Activated effector memory CD4-positive, alpha-beta T cell treated with anti-CD3 and anti-CD28 coated beads, Interleukin-2, amount 50 U/mL, for 16 hours (primary cell): ENCODE data around the gene LCE5A.
"Not testable (repeated sequence)": the region's sequence is repeated elsewhere in the genome, so short reads cannot be mapped to it uniquely, and the experiment has no call there.

ENCODE experiments used
- DNase-seq: peaks from one replicate; pipeline ENCODE4 v3.0.0-alpha.2; 2020

The LCE5A gene, protein sequence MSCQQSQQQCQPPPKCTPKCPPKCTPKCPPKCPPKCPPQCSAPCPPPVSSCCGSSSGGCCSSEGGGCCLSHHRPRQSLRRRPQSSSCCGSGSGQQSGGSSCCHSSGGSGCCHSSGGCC

DNA sequence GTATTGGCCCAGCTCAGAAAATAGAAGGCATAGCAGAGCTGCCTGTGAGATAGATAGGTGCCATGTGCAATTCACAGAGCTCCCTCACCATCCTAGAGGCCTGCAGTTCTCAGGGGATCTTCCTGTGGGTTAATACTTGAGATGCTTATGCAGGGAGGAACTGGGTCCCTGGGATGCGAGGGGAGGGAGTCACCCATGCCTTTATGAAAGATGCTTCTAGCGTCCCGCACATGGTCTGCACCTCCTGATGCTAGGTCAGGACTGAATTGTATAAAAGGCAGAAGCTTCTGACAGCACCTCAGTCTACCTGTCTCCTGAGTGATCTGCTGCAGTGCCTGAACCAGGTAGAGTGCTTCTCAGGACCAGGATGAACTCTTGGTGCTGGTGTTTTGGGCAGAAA lies at the start of gene LCE5A:
TSS of gene LCE5A (plus strand) at position 301 of the 400 bp plus-strand sequence. CDS start 732 bp downstream, outside the sequence.
- DNase-seq: no peak

DNA sequence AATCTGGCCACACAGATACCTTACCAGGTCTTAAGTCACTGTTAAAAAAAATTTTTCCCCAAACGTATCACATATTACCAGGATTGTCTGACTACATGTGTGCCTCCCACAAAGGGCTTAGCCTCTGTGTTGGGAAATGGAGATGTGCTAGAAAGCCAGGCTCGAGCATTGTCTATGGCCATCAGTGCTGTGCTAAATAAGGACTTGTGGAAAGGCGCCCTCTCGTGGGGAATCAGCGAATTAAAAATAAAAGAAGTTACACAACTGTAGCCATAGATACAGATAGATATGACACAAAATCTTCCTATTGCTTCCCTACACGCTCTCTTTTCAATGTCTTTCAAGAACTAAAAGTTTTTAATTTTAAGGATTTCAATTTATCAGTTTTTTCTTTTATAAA lies 49.1 kb upstream of the LCE5A start:
- DNase-seq: peak; percentile 84

DNA sequence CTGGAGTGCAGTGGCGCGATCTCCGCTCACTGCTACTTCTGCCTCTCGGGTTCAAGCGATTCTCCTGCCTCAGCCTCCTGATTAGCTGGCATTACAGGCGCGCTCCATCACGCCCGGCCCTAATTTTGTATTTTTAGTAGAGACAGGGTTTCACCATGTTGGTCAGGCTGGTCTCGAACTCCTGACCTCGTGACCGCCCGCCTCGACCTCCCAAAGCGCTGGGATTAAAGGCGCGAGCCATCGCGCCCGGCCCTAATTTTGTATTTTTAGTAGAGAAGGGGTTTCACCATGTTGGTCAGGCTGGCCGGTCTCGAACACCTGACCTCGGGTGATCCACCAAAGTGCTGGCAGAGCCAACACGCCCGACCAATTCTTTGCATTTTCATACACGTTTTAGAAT lies 48.0 kb upstream of the LCE5A start:
- no peak for DNase-seq

DNA sequence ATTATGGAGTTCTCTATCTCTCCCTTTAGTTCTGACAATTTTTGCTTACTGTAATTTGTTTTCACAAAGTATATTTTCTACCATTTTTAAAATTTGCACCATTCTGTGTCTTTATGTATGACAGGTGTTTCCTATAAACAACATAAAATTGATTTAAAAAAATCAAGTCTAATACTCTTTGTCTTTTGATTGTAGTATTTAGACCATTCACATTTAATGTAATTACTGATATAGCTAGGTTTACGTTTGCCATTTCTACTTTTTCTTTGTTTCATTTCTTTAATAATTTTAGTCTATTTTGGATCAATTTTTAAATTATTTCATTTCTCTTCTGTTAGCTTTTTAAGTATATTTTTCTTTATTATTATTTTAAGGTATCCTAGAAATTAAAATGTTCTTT lies 44.4 kb upstream of the LCE5A start:
- DNase-seq: no peak

DNA sequence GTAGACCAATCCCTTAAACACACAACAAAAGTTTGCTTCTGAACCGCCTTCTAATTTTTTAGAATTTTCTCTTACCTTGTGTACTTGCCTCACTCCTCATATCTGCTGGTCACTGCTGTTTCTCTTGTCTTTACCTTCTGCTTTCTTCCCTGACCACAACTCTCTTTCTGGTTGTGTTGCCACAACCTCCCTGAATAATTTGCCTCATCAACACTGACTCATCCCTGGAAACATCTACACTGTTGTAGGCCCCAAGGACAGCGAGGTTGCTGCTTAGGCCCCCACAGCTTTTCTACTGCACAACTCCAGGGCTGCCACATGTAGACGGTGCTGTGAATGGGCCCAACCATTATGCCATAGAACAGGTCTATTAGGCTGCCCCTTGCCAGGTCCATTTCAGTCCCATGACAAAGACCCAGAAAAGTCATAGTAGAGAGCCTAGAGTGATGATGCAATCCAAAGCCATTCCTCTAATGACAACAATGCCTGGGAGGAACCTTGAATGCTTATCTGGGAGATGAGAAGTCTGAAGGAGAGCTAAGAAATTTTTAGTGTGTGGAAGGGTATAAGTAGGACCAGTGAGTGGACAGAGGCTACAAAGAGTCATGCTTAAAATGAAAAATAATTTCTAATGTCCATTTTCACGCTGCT lies 36.6 kb upstream of the LCE5A start:
- DNase-seq: no peak

DNA sequence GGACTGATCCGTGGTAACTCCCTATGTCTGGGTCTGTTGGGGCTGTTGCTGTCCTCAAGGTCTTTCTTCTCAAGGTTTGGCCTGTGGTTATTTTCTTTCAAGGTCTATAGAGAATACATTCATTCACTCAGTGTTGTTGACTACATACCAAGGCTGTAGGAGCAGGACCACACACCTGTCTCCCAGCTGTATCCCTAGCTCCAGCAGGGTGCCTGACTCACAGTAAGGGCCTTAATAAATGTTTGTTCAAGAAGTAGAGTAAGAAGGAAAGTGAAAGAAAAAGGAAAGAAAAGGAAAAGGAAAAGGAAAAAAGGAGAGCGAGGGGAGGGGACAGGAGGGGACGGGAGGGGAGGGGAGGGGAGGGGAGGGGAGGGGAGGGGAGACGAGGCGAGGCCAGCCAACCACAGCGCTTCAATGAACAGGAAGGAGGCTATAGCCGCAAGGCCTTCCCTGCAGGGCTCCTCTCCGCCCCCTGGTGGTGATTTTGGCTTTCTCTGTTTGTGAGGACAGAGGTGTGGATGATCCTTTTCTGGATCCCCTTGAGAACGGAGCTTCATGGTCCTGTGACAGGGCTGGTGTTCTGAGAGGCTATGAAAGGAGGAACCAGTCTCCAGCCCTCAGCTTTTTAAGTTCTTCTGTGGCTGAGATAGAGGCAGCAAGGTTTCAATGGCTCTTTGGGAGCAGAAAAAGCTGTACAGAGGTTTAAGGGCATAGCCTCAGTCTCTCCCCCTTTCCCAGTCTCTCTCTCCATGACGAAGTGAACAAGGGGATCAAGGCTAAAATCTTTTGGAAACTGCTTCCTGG lies 30.6 kb upstream of the LCE5A start:
- DNase-seq: peak; percentile 86

DNA sequence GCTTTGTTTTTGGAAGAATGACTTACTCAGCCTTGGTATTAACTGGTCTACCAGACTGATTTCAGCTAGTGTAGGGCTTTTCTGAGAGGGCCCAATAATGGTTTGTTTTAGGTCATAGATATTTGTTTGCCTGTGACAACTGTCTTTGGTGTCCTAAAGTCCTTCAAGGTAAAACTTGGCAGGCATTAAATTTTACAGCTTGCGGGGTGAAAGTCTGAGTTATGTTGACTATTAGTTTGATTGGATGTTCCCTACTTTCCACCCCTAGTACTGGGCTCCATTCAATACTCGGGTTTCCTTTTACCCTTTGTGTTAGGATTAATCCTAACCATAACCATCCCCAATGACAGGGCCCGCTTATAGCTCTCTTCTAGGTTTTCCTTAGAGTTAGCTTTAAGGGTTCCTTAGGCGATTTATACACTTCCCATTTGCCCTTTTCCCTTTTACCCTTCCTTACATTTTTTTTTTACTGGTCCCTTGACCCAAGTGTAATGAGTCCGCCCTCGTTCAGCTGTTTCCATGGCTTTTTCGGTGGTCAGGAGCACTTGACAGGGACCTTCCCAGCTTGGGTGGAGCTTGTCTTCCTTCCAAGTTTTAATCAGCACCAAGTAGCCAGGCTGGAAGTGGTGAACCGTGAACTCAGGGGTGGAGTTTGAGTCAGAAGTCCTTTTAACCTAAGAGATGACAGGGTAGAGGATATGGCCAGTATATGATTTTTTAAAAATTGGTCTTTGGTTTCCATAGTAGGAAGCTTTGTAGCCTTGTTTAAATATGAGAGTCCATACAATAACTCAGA lies 28.5 kb upstream of the LCE5A start:
- DNase-seq: no peak

DNA sequence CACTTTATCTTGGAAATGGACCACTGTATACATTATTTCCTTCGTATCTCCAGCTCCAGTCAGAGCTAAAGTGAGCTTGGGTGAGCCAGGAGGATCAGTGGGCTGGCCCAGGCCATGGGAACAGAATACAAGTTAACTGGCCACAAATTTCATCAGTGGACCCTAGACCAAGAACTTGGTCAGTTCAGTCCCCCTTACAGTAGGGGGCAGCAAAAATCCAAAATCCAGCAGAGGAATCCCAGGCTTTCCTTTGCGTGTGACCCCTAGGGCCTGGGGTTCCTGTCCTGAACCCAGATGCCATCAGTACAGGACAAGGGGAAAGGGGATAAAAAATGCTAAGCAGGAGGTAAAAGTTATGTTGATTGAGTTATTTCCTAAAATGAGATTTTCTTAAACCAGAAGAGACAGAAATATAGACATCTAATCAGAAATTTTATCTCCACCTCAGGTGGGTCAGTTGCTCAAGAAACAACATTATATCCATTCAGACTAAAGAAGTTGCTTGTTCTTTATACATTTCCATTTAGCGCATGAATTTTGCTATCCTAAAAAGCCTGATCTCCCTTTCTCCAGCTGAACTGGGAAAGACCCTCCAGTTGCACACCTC lies 24.1 kb upstream of the LCE5A start:
- DNase-seq: no peak

DNA sequence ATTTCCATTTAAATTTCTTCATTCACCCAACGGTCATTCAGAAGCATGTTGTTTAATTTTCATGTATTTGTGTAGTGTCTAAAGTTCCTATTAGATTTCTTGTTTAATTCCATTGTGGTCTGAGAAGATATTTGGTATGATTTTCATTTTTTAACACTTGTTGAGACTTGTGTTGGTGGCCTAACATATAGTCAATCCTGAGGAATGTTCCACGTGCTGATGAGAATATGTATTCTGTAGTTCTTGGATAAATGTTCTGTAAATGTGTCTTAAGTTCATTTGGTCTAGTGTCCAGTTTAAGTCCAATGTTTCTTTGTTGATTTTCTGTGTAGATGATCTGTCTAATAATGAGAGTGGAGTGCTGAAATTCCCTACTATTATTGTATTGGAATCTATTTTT lies 22.7 kb upstream of the LCE5A start:
- DNase-seq: no peak

DNA sequence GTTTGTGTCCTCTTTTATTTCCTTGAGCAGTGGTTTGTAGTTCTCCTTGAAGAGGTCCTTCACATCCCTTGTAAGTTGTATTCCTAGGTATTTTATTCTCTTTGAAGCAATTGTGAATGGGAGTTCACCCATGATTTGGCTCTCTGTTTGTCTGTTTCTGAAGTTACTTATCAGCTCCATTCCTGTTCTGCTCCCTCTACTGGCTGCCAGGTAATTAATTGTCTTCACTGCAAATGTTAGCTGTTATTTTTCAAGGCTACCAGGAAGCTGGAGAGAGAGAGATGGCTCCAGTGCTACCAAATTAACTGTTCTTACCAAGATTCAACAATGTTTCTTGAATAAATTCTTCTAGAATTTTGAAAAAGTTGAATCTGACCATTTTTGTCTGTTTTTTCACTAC lies 19.1 kb upstream of the LCE5A start:
- DNase-seq: not testable (repeated sequence)

DNA sequence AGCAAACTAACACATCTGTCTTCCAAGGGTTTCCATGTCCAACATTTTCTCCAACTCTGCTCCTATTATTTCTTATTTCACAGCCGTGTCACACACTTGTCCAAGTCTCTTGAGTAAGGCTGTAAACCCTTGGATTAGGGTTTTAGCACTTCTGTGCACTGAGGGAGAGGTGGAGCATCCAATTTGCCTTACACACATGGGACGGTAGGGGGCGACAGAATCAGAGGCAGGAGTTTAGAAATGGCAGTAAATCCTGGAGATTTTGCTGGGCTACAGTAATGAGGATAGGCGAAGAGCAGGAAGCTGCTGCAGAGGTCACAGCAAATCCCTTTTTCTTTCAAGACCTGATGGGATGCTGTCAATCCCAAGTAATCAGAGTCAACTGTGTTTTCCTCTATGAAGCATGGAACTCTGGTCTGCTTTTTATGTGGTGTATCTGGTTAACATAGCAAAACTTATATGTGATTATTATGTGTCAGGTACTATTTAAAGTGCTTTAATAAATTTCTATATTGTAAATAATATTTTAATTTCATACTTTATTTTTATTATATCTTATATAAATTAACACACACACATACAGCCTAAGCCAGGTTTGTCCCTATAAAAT lies 15.4 kb upstream of the LCE5A start:
- no peak for DNase-seq

DNA sequence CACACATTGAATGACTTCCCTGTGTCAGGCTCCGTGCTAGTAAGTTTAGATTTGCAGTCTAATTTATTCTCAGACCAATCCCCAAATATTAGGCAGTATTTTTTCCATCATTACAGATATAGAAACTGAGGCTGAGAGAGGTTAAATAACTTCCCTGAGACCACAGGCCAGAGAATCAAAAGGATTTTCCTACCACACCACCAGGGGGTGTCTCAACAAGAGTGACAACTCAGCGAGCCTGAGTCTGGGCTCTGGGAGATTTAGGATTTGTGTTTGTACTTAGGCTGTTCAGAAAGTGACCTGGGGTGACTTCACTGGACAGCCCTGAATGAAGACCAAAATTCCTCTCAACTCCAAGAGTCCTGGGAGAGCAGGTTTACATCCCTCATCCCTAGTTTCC lies 13.3 kb upstream of the LCE5A start:
- DNase-seq: no peak

DNA sequence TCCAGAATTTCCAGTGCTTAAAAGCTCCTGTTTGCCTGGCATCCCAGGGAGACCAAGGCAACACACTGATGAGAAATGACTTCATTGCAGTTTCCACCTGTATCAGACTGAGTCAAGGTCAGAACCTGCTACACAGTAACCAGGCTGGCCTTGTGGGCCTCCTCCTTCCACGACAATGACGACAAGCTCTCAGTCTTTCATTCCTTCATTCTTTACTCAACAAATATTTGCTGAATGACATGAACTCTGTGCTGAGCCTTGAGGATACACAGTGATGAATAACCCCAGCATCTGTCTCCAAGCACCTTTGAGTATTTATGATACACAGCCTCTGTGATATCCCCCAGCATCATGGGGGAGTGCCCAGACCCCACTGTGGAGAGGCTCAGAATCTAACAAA lies 8.9 kb upstream of the LCE5A start:
- no peak for DNase-seq

DNA sequence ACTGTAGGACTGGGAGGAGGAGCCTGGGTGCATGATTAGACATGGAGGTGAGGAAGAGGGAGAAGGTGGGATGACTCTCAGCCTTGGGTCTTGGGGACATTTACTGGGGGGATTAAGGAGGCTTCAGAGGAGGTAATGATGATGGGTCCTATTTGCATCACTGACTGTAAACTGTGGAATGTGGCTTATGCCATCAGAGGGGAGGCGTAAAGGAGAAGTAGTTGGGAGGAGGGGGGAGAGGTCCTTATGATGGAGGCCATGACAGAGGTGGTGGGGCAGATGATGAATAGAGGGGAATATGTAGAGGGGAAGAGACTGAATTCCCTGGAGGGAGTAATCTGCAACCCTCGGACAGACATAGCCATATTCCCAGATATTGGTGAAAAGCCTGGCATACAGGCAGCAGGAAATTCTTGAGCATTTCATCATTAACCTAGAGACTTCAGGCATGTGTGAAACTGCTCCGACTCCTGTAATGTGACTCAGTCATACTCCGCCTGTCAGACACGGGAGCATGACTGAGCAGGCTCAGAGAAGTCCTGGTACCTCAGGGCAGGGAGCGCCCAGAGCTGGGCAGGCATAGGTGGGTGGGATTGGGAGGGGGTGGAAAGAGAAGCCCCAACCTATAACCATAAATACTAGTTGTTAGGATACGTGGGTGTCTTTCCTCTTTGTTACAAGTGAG lies 8.0 kb upstream of the LCE5A start:
- DNase-seq: no peak

DNA sequence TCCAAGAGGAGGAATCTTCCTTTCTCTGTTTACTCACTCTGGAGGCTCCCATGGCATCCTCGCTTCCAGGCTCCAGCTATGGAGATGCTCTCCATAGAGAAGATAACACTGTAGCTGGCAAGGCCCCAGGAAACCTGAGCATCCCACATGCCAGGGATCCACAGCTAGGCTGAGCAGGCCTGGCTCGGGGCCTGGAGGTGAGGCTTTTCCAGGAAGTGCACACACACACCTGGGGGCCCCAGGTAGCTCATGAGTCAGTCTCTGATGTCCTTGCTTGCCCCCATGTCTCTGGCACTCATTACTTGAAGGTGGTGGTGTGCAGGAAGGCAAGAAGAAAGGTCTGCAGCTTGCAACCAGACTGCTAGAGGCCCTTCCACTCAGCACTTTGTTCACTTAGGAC lies 5.5 kb upstream of the LCE5A start:
- DNase-seq: no peak

DNA sequence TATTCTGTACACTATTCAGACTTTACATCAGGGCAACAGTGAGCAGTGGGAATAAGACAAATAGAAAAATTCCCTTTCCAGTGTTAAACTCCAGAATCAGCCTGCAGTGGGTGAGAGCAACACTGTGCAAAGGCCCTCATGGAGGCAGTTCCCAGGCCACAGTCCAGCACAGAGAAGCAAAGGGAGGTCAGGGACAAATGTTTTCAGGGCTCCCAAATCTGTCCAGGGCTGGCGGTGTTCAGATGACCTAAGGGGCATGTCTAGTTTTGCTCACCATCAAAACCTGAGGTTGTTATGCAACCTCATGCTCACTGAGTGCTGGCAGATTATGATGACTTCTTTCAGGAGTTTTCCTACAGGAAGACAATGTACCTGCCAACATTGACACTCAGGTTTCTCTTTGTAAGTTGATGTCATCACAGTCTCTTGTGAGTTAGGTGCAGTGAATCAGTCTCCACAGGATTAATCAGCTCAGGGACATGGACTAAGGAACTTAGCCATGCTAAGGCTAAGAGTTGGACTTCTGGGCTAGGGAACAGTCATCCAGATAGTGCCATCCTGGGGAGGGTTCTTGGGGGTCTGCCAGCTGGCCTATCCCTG lies 3.6 kb upstream of the LCE5A start:
- no peak for DNase-seq

DNA sequence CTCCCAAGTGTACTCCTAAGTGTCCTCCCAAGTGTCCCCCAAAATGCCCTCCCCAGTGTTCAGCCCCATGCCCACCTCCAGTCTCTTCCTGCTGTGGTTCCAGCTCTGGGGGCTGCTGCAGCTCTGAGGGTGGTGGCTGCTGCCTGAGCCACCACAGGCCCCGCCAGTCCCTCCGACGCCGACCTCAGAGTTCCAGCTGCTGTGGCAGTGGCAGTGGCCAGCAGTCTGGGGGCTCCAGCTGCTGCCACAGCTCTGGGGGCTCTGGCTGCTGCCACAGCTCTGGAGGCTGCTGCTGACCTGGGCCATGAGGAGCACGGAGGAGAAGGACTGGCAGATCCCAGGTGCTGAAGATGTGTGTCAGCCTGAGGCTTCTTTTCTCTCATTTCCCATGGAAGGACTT lies 993 bp downstream of the LCE5A start:
- DNase-seq: no peak

DNA sequence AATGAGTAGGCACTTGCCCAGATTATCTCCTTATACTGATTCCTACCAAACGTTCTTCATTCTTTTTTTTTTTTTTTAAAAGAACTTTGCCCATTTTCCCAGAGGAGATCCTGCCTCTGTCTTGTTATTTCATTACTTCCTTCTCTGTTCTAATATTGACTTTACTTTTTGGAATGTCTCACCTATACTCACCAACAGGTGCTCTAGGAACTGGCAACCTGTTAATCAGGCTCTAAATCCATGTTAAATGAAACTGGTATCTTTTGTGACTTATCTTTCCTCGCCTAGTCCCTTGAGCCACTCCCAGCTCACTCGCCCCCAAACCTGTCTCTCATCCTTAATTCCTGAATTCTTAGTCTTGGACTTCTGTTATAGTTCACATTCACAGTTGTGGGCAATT lies 2.5 kb downstream of the LCE5A start:
- no peak for DNase-seq

DNA sequence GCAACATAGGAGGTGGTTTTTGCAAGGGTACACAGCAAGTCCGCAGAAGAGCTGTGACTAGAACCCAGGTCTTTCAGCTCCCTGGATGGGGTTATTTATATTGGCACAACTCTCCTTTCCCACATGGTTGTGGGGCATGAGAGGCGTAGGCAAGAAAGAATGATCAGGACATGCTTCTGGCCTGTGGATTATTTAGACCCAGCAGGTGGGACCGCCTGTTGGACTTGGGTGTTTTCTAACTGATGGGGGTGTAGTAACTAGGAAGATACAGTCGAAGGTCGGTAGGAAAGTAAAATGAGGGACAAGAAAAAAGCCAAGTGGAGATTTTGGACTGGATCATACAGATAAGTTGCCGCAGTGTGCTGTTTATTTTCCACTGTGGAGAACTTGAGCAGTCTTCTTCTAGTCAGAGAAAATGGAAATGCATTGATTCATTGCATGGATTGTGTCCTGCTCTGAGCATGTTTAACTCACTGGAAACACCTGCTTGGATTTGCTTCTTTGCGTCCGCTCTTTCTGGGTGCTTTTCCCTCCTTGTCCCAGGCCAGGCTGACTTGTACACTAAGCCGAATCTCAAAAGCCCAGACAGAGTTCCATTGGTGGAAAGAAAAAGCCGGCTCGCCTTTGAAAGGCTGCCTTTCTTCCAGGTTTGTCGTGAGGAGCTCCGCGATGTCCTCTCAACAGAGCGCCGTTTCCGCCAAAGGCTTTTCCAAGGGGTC lies 4.3 kb downstream of the LCE5A start:
- DNase-seq: no peak

DNA sequence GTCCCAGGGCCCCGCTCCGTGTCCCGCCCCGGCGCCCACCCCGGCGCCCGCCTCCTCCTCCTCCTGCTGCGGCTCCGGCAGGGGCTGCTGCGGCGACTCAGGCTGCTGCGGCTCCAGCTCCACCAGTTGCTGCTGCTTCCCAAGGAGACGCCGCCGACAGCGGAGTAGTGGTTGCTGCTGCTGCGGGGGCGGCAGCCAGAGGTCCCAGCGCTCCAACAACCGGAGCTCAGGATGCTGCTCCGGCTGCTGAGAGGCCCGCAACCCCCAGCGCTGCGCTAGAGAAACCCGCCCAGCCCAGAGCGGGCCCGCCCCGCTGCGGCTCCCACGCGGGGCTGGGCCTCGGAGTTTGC lies 4.8 kb downstream of the LCE5A start:
- DNase-seq: no peak

DNA sequence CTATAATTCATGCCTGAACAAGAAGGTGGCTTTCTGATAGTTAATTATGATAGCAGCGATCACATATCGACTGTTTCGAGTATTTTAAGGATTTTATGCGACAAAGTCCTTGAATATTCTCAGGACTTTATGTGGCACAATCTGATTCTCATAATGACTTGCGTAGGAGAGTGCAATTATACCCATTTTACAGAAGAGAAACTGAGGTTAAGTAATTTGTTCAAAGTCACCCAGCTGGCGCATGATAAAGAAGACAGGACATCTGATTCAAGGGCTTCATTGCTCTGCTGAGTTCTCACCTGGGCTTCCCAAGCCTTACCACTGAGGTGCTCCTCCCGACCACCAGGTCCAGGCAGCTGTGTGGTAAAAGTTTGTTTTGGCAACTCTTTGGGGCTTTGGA lies 5.5 kb downstream of the LCE5A start:
- DNase-seq: no peak
